CD14-positive monocyte (primary cell): Measurements from ENCODE around the gene CASP14. TPM values are rescaled to one million over a fixed set of nuclear protein-coding genes. Genes with fewer than 3 reads are reported as not detected.

ENCODE experiments used
- DNase-seq, 3 donors: peaks; one replicate each; pipeline ENCODE4 v3.0.0-alpha.2; 2011 to 2022
- H2AFZ ChIP-seq: 2 replicates; pipeline ENCODE4 v1.6.0; 2012; ENCODE audit warnings: mild to moderate bottlenecking, low read depth, low read length, inconsistent platforms; ENCODE audit not compliant: insufficient read depth, poor library complexity, severe bottlenecking
- H3K27ac ChIP-seq, 2 donors: 1 replicate in 1 of 2; 2 replicates in 1 of 2; pipeline ENCODE4 v1.5.1; 2012 to 2013; ENCODE audit warnings: low read length in 2 of 2, control low read depth in 1 of 2, inconsistent platforms in 1 of 2, low read depth in 1 of 2, mild to moderate bottlenecking in 1 of 2
- H3K27me3 ChIP-seq, 2 donors: one replicate each; pipeline versions ENCODE4 v1.6.0 to v1.6.1; 2011 to 2013; ENCODE audit warnings: low read length in 2 of 2; ENCODE audit not compliant: control insufficient read depth in 2 of 2, insufficient read depth in 2 of 2
- H3K36me3 ChIP-seq, 2 donors: replicated peaks in 1 of 2; 1 replicate in 1 of 2; 2 replicates in 1 of 2; pipeline versions ENCODE4 v1.5.1 to v1.6.1; 2012 to 2013; ENCODE audit warnings: low read length in 2 of 2, control low read depth in 1 of 2, inconsistent platforms in 1 of 2, mild to moderate bottlenecking in 1 of 2; ENCODE audit not compliant: insufficient read depth in 2 of 2, control insufficient read depth in 1 of 2
- H3K4me1 ChIP-seq, 2 donors: 1 replicate in 1 of 2; 2 replicates in 1 of 2; pipeline versions ENCODE4 v1.5.1 to v1.6.1; 2012 to 2013; ENCODE audit warnings: low read length in 2 of 2, control low read depth in 1 of 2, inconsistent platforms in 1 of 2, mild to moderate bottlenecking in 1 of 2, moderate library complexity in 1 of 2; ENCODE audit not compliant: insufficient read depth in 2 of 2, control insufficient read depth in 1 of 2
- H3K4me2 ChIP-seq: replicated peaks from 2 replicates; pipeline ENCODE3; 2012; ENCODE audit warnings: low read length, moderate library complexity, mild to moderate bottlenecking; ENCODE audit not compliant: poor library complexity, severe bottlenecking; ENCODE audit errors: extremely low read depth
- H3K4me3 ChIP-seq, 3 experiments: fragments of 200-600 bp in 1 of 3; sonication (generic) in 1 of 3; replicated peaks in 1 of 3; 1 replicate in 2 of 3; 2 replicates in 1 of 3; pipeline ENCODE4 v1.5.1; 2011 to 2013; ENCODE audit warnings: low read length in 3 of 3, mild to moderate bottlenecking in 3 of 3, control low read depth in 2 of 3, low read depth in 2 of 3, inconsistent platforms in 1 of 3, moderate library complexity in 1 of 3
- H3K79me2 ChIP-seq: 2 replicates; pipeline ENCODE4 v1.6.0; 2012; ENCODE audit warnings: mild to moderate bottlenecking, control low read depth, inconsistent platforms, low read length, moderate library complexity; ENCODE audit not compliant: insufficient read depth
- H3K9ac ChIP-seq: 2 replicates; pipeline ENCODE4 v1.6.0; 2017; ENCODE audit warnings: low read length, mild to moderate bottlenecking; ENCODE audit not compliant: insufficient read depth, poor library complexity, severe bottlenecking
- H3K9me3 ChIP-seq, 2 donors: replicated peaks in 1 of 2; 1 replicate in 1 of 2; 2 replicates in 1 of 2; pipeline versions ENCODE4 v1.5.1 to v1.6.1; 2012 to 2013; ENCODE audit warnings: low read length in 2 of 2, control low read depth in 1 of 2; ENCODE audit not compliant: control insufficient read depth in 1 of 2, insufficient read depth in 1 of 2
- H4K20me1 ChIP-seq: 2 replicates; pipeline ENCODE4 v1.6.0; 2012; ENCODE audit warnings: mild to moderate bottlenecking, low read length, control low read depth, moderate library complexity; ENCODE audit not compliant: insufficient read depth
- H3K27ac Mint-ChIP-seq, 7 donors: one replicate each; pipeline ENCODE4 v1.8.0; 2020; ENCODE audit warnings: mild to moderate bottlenecking in 7 of 7, mixed read lengths in 7 of 7, moderate library complexity in 6 of 7, inconsistent platforms in 2 of 7
- H3K27me3 Mint-ChIP-seq, 3 donors: one replicate each; pipeline ENCODE4 v1.8.0; 2021 to 2022; ENCODE audit warnings: low read depth in 3 of 3, mild to moderate bottlenecking in 3 of 3, mixed read lengths in 3 of 3, moderate library complexity in 3 of 3, inconsistent platforms in 1 of 3
- H3K36me3 Mint-ChIP-seq, 2 donors: one replicate each; pipeline ENCODE4 v1.8.0; 2020; ENCODE audit warnings: mixed read lengths in 2 of 2, inconsistent platforms in 1 of 2, mild to moderate bottlenecking in 1 of 2
- H3K4me1 Mint-ChIP-seq: one replicate; pipeline ENCODE4 v1.8.0; 2020; ENCODE audit warnings: mild to moderate bottlenecking, mixed read lengths
- H3K4me3 Mint-ChIP-seq, 2 donors: one replicate each; pipeline ENCODE4 v1.8.0; 2020; ENCODE audit warnings: mild to moderate bottlenecking in 2 of 2, mixed read lengths in 2 of 2, moderate library complexity in 1 of 2
- H3K9me3 Mint-ChIP-seq, 7 donors: one replicate each; pipeline ENCODE4 v1.8.0; 2020 to 2022; ENCODE audit warnings: mixed read lengths in 7 of 7, mild to moderate bottlenecking in 6 of 7, moderate library complexity in 6 of 7, inconsistent platforms in 2 of 7
- WGBS: methylation state at CpG from one replicate; pipeline ENCODE4 v1.1.5; 2013; ENCODE audit warnings: missing lambda C conversion rate; ENCODE audit not compliant: insufficient coverage; 5-methylcytosine and 5-hydroxymethylcytosine counted together
- intact Hi-C, 2 donors: fragments of 100-400 bp; cut with micrococcal nuclease; formaldehyde crosslinking; loops; one replicate each; pipeline versions ENCODE4 v1.15.0 to v1.15.1; 2023
- polyA plus RNA-seq, 3 donors: library from polyadenylated mRNA; depleted of rRNA in 1 of 3; unstranded in 2 of 3; stranded (reverse) in 1 of 3; fragments of 300-500 nt in 2 of 3; fragments of >200 nt in 1 of 3; fragmentation: Illumina TruSeq in 2 of 3; gene quantifications; 1 replicate in 2 of 3; 2 replicates in 1 of 3; pipeline ENCODE4 v1.2.3, GENCODE V29; 2012 to 2021
- TF ChIP-seq, protein P1 (sequence below): fragments of 200-600 bp; IDR thresholded peaks from one replicate; pipeline ENCODE4 v1.8.0; 2022; ENCODE audit warnings: antibody characterized with exemption, mild to moderate bottlenecking

Gene CASP14
- polyA plus RNA-seq, 3 donors: not detected

DNA sequence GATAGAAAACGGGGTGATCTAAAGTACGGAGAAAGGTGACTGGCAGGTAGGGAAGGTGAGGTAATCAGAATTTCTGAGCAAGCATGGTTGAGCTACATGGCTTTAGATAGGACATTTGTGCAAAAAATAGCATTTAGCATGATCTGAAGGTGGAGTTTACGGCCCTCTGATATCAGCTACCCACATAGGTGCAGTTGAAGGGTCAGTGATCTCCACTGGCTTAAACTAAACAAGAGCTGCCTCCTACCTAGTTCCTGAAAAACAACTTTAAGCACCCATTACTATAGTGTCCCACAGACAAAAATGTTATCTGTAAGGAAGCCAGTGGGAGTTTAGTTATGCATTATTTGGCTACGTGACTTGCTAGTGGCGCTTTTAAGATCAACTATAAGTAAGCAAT, 1.2 kb upstream of the CASP14 start:
- no peak overlapping the region for H3K4me3 ChIP-seq
- no peaks in the 10 kb centered on the region for H3K9me3 ChIP-seq
- no peak overlapping the region for H3K9ac ChIP-seq
- H3K27ac ChIP-seq: no peak overlapping the region
- H3K79me2 ChIP-seq: no peaks in the 10 kb centered on the region
- Mint-ChIP-seq H3K27ac (no peak overlapping the region), H3K9me3 (peaks cover 0 to 12% (median 2%) of the 10 kb centered on the region in 7 donors), H3K36me3 (no peaks in the 10 kb centered on the region), H3K4me3 (no peak overlapping the region), H3K27me3 (peaks cover 4 to 9% (median 6%) of the 10 kb centered on the region in 3 donors), H3K4me1 (no peaks in the 10 kb centered on the region)
- H3K4me1 ChIP-seq: no peaks in the 10 kb centered on the region
- H2AFZ ChIP-seq: no peak overlapping the region
- no peaks in the 10 kb centered on the region for H4K20me1 ChIP-seq
- intact Hi-C loops: no loop called here
- no peaks in the 10 kb centered on the region for H3K36me3 ChIP-seq
- WGBS: 100% methylated on average over 1 of the region's 5 CpGs
- TF ChIP-seq, protein P1, sequence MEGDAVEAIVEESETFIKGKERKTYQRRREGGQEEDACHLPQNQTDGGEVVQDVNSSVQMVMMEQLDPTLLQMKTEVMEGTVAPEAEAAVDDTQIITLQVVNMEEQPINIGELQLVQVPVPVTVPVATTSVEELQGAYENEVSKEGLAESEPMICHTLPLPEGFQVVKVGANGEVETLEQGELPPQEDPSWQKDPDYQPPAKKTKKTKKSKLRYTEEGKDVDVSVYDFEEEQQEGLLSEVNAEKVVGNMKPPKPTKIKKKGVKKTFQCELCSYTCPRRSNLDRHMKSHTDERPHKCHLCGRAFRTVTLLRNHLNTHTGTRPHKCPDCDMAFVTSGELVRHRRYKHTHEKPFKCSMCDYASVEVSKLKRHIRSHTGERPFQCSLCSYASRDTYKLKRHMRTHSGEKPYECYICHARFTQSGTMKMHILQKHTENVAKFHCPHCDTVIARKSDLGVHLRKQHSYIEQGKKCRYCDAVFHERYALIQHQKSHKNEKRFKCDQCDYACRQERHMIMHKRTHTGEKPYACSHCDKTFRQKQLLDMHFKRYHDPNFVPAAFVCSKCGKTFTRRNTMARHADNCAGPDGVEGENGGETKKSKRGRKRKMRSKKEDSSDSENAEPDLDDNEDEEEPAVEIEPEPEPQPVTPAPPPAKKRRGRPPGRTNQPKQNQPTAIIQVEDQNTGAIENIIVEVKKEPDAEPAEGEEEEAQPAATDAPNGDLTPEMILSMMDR: no peak
- no peaks in the 10 kb centered on the region for H3K27me3 ChIP-seq
- H3K4me2 ChIP-seq: no peak overlapping the region
- no peak for DNase-seq

DNA sequence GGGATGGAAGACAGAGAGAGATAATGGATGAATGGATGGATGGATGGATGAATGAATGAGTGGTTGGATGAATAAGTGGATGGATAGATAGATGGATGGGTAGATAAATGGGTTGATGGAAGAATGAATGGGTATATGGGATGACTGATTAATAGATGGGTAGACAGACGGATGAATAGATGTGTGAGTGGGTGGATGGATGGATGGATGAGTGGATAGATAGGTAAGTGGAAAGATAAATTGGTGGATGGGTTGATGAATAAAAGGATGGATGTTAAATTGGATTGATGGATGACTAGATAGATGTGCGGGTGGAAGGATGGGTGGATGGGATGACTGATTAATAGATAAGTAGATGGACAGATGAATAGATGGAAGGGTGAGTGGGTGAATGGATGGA, 1.4 kb downstream of the CASP14 start:
- Mint-ChIP-seq H3K27me3 (peaks cover 4 to 9% (median 6%) of the 10 kb centered on the region in 3 donors), H3K4me1 (no peaks in the 10 kb centered on the region), H3K9me3 (peaks cover 0 to 2% (median 0%) of the 10 kb centered on the region in 7 donors), H3K36me3 (no peaks in the 10 kb centered on the region), H3K27ac (no peak overlapping the region), H3K4me3 (no peak overlapping the region)
- no peaks in the 10 kb centered on the region for H3K27me3 ChIP-seq
- no peak for DNase-seq
- WGBS: 83% methylated on average over 2 of the region's 2 CpGs
- H3K4me2 ChIP-seq: no peak overlapping the region
- no peak overlapping the region for H3K4me3 ChIP-seq
- no peaks in the 10 kb centered on the region for H3K79me2 ChIP-seq
- H2AFZ ChIP-seq: no peak overlapping the region
- H4K20me1 ChIP-seq: no peaks in the 10 kb centered on the region
- H3K36me3 ChIP-seq: no peaks in the 10 kb centered on the region
- H3K27ac ChIP-seq: no peak overlapping the region
- TF ChIP-seq, protein P1: no peak
- no peaks in the 10 kb centered on the region for H3K9me3 ChIP-seq
- intact Hi-C loops: no loop called here
- H3K9ac ChIP-seq: no peak overlapping the region
- no peaks in the 10 kb centered on the region for H3K4me1 ChIP-seq
